ENCODE results near the gene AGBL1.
"Not testable (repeated sequence)": the region's sequence is repeated elsewhere in the genome, so short reads cannot be mapped to it uniquely, and the experiment has no call there.

AGBL1 gene

GRCh38 chr15:87032295-87032694 lies 952.6 kb downstream of the AGBL1 start:
- DNase-seq = no peak

- DNase-seq = no peak
Observed at GRCh38 chr15:87033056-87033455, 953.4 kb downstream of the AGBL1 start.

GRCh38 chr15:87034886-87035285 lies 955.2 kb downstream of the AGBL1 start:
- no peak for DNase-seq

GRCh38 chr15:87038404-87038803 lies 958.7 kb downstream of the AGBL1 start:
- DNase-seq = no peak

GRCh38 chr15:87042619-87043018 lies 962.9 kb downstream of the AGBL1 start:
- DNase-seq = not testable (repeated sequence)

GRCh38 chr15:87045746-87046145 lies 966.1 kb downstream of the AGBL1 start:
- no peak for DNase-seq

GRCh38 chr15:87047203-87047965 lies 967.7 kb downstream of the AGBL1 start:
- no peak for DNase-seq

All from NCI-H1436 treated with DMSO at 0.1 percent for 48 hours (cell line).